NCI-H510A (cell line): Measurements from ENCODE around the gene ATAD3C.
"Not testable (repeated sequence)": the region's sequence is repeated elsewhere in the genome, so short reads cannot be mapped to it uniquely, and the experiment has no call there.

Source experiments
- DNase-seq: peaks from one replicate; lab custom pipeline; 2025; lab: John Stamatoyannopoulos, UW

ATAD3C gene

DNA sequence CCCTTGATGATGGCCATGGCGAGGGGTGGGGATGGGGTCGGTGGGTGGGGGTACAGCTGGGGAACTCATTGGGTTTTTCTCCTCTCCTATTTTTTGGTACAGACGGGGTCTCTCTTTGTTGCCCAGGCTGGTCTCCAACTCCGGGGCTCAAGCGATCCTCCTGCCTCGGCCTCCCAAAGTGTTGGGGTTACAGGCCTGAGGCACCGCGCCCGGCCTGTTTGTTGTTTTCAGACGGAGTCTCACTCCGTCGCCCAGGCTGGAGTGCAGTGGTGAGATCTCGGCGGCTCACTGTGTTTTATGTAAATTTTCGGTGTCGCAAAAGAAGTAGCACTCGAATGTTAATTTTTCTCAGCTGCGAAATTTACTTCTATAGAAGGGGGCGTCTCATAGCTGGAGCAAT, 2.9 kb upstream of the ATAD3C start:
- not testable (repeated sequence) for DNase-seq

GRCh38 chr1:1450616-1451015, 1.1 kb downstream of the ATAD3C start:
- DNase-seq: not testable (repeated sequence)

DNA sequence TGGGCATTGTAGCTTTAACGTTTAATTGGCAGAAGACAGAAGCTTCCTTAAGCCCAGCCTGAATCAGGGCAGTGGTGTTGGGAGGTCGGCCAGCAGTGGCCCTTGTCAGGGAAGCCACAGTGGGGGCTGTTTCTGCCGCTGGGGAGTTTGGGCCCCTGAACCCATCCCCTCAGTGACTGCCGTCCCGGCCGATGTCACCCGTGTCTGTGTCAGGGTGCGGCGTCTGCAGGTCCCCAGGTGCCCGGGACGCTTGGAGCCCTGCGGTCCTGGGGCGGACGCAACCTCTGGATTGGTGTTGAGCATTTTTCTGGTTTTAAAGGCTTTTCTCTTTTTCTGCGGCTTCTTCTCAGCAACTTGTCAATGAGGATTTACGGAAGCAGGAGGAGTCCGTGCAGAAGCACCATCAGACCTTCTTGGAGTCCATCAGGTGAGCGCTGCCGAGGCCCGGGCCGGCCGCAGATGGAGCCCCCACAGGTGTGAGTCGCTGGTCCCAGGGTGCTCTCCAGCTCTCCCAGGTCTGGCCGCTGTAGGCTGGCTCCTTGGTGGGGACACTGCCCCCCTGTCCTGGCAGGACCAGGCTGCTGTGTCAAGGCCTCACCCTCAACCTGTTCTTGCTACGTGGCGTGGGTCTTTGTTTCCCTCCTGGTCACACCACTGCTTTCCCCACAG, 2.3 kb downstream of the ATAD3C start:
- DNase-seq: no peak

DNA sequence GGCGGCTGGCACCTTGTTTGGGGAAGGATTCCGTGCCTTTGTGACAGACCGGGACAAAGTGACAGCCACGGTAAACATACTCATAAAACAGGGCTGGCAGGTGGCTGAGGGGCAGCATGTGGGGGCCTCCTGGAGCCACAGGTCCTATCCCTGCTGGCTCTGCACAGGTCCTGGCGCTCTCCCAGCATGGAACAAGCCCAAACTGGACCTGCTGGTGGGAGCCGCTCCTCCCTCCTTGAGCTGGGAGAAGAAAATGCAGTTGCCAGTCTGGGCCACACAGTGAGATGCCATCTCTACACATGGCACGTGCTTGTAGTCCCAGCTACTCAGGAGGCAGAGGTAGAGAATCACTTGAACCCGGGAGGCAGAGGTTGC, 2.9 kb downstream of the ATAD3C start:
- DNase-seq: not testable (repeated sequence)

GRCh38 chr1:1452882-1453281, 3.4 kb downstream of the ATAD3C start:
- no peak for DNase-seq

- not testable (repeated sequence) for DNase-seq
These were observed 5.0 kb downstream of the ATAD3C start for GRCh38 chr1:1454286-1455056.

- DNase-seq: no peak
These were observed 5.9 kb downstream of the ATAD3C start for GRCh38 chr1:1455366-1455884.

DNA sequence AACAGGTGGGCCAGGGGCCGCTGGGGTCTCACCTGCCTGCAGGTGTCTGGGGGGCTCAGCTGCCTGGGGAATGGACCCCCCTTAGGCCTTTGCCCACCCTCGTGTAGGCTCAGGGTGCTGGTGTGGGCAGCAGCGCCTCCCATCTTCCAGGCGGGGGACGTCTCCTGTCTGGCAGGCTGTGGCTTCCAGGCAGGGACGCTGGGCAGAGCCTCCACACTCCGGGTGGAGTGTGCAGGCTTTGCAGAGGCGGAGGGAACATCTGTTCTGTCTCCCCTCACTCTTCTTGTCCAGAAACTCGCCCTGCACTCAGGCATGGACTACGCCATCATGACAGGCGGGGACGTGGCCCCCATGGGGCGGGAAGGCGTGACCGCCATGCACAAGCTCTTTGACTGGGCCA, 6.4 kb downstream of the ATAD3C start:
- not testable (repeated sequence) for DNase-seq

GRCh38 chr1:1456683-1457255, 7.3 kb downstream of the ATAD3C start:
- not testable (repeated sequence) for DNase-seq

- not testable (repeated sequence) for DNase-seq
These were observed 9.7 kb downstream of the ATAD3C start for GRCh38 chr1:1459156-1459555.

DNA sequence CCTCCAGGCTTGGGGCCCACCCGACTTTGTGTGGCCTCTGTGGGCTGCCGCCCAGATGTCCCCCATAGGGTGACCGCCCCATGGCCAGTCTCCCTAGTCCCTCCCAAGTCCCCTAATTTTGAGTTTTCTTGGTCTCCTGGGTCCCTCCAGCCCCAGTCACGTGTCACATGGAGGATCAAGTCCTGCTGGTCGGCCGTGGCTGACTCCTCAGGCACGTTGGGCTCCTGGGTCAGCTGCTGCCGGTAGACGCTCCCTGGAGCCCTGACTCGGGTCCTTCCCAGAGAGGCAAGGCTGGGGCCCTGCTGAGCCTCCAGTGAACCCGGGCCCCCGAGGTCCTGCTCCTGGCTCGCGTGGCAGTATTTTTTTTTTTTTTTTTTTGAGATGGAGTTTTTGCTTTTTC, 10.2 kb downstream of the ATAD3C start:
- not testable (repeated sequence) for DNase-seq

- DNase-seq: no peak
These were observed 11.1 kb downstream of the ATAD3C start for GRCh38 chr1:1460540-1461130.

- DNase-seq: peak; percentile 49
These were observed 12.3 kb downstream of the ATAD3C start for GRCh38 chr1:1461721-1462317.

DNA sequence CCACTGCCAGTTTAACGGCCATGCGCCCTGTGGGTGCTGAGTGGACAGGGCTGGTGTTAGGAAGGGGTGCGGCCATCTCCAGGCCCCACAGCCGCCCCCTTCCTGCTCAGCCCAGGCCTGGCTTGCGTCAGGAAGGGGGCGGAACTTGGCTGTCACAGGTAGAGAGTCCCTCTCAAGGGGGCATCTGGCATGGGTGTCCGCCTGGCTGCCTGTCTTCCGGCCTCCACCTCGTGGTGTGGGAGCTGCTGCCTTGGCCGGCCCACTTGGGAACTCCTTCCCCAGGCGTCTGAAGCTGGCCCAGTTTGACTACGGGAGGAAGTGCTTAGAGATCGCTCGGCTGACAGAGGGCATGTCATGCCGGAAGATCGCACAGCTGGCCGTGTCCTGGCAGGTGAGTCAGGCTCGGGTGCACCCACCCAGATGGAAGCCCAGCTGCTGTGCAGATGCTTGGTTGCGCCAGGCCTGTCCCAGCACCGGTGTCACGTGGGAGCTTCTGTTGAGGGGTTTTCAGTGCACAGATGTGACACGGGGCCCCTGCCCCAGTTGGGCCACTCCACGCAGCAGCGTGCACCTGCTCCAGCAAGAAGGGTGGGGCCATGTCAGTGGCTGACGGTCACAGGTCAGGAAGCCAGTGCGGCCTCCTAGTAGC, 13.0 kb downstream of the ATAD3C start:
- DNase-seq: peak; percentile 99

DNA sequence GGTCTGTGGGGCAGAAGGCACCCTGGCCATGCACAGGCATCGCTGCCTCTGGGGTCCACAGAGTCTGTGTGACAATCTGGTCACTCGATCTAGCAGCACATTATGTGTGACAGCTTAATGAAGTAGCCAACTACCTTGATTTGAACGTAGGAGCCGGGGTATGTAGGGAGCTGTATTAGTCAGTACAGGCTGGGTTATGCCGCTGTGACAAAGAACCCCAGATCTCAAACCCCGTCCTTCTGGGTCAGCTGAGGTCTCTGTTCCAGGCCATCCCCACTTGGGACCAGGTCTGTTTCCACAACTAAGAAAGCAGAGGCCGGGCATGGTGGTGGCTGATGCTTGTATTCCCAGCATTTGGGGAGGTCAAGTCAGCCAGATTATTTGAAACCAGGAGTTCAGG, 13.8 kb downstream of the ATAD3C start:
- no peak for DNase-seq

- not testable (repeated sequence) for DNase-seq
These were observed 18.9 kb downstream of the ATAD3C start for GRCh38 chr1:1468196-1468985.

DNA sequence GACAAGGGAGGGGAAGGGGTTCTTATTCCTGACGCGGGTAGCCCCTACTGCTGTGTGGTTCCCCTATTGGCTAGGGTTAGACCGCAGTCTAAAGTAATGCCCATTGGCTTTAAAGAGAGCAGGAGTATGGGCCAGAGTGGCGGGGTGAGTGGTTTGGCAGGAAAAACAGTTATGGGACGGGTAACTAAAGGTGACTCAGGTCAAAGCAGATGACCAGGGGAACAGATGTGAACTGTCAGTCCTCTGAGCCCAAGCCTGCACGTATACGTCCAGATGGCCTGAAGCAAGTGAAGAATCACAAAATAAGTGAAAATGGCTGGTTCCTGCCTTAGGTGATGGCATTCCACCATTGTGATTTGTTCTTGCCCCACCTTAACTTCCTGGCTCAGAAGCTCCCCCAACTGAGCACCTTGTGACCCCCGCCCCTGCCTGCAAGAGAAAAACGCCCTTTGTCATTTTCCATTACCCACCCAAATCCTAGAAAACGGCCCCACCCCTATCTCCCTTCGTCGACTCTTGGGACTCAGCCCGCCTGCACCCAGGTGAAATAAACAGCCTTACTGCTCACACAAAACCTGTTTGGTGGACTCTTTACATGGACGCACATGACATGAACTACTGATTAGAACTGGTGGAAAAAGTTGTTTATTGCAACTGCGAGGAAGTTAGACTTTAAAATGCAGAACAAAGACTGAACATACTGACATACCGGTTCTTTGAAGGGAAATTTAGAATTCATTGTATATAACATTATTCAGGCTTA, 21.3 kb downstream of the ATAD3C start:
- DNase-seq: no peak

GRCh38 chr1:1471389-1472052, 22.0 kb downstream of the ATAD3C start, which contains the start of gene ATAD3B:
TSS of gene ATAD3B (plus strand) at chr1:1471765. CDS start at chr1:1471885, 120 bp downstream.
- DNase-seq: peak; percentile 100
